GM12878 (cell line): ENCODE measurements around the gene LRP1B.

Experiments used
- RFX5 ChIP-seq: IDR thresholded peaks from 2 replicates; pipeline ENCODE4 v1.6.1; 2011; ENCODE audit warnings: low read depth, low read length, improper control_type of control experiment
- TF ChIP-seq, protein P1 (sequence below): IDR thresholded peaks from 2 replicates; pipeline ENCODE4 v1.6.1; 2012; ENCODE audit warnings: low read depth, low read length, improper control_type of control experiment
- TF ChIP-seq, protein P2 (sequence below), 3 experiments: IDR thresholded peaks in 2 of 3; conservative IDR thresholded peaks in 1 of 3; 2 replicates each; pipeline ENCODE4 v1.5.1; 2011; ENCODE audit warnings: low read depth in 3 of 3, low read length in 3 of 3, mild to moderate bottlenecking in 3 of 3, control low read depth in 2 of 3, moderate library complexity in 2 of 3, inconsistent platforms in 1 of 3, mixed read lengths in 1 of 3; ENCODE audit not compliant: control insufficient read depth in 2 of 3, insufficient read depth in 1 of 3; ENCODE audit errors: extremely low read depth in 1 of 3

GRCh38 chr2:140658760-140659692 lies 1471.8 kb downstream of the LRP1B start:
- TF ChIP-seq RFX5: no peak
- TF ChIP-seq, protein P1, sequence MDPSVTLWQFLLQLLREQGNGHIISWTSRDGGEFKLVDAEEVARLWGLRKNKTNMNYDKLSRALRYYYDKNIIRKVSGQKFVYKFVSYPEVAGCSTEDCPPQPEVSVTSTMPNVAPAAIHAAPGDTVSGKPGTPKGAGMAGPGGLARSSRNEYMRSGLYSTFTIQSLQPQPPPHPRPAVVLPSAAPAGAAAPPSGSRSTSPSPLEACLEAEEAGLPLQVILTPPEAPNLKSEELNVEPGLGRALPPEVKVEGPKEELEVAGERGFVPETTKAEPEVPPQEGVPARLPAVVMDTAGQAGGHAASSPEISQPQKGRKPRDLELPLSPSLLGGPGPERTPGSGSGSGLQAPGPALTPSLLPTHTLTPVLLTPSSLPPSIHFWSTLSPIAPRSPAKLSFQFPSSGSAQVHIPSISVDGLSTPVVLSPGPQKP: no peak
- TF ChIP-seq, protein P2, sequence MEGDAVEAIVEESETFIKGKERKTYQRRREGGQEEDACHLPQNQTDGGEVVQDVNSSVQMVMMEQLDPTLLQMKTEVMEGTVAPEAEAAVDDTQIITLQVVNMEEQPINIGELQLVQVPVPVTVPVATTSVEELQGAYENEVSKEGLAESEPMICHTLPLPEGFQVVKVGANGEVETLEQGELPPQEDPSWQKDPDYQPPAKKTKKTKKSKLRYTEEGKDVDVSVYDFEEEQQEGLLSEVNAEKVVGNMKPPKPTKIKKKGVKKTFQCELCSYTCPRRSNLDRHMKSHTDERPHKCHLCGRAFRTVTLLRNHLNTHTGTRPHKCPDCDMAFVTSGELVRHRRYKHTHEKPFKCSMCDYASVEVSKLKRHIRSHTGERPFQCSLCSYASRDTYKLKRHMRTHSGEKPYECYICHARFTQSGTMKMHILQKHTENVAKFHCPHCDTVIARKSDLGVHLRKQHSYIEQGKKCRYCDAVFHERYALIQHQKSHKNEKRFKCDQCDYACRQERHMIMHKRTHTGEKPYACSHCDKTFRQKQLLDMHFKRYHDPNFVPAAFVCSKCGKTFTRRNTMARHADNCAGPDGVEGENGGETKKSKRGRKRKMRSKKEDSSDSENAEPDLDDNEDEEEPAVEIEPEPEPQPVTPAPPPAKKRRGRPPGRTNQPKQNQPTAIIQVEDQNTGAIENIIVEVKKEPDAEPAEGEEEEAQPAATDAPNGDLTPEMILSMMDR (IDR thresholded peaks at IDR 0.05 in 2 of 3, conservative IDR thresholded peaks at IDR 0.05 in 1 of 3; ENCODE audit: control insufficient read depth in 2 of 3, extremely low read depth in 1 of 3, insufficient read depth in 1 of 3, low read depth in 3 of 3, low read length in 3 of 3): no peak
